Keratinocyte (primary cell): ENCODE data around the gene ISG20L2.
A peak's percentile ranks its signal among the peaks of the same experiment; 100 is the strongest.

ENCODE experiments used
- CTCF ChIP-seq, 3 experiments: IDR thresholded peaks in 1 of 3; conservative IDR thresholded peaks in 1 of 3; optimal IDR thresholded peaks in 1 of 3; 2 replicates in 2 of 3; 3 replicates in 1 of 3; pipeline versions ENCODE3 to v1.5.1; 2011; ENCODE audit warnings: low read length in 3 of 3, mild to moderate bottlenecking in 3 of 3, moderate library complexity in 2 of 3, control low read depth in 1 of 3, inconsistent platforms in 1 of 3; ENCODE audit not compliant: insufficient read depth in 2 of 3; ENCODE audit errors: extremely low read depth in 1 of 3
- EZH2 ChIP-seq: IDR thresholded peaks from one replicate; pipeline ENCODE4 v1.6.1; 2012; ENCODE audit warnings: inconsistent platforms, mild to moderate bottlenecking, low read length, moderate library complexity

- peak in 2 of 3 experiments; percentile 22 to 51 for TF ChIP-seq CTCF (optimal IDR thresholded peaks at IDR 0.05 in 1 of 3, IDR thresholded peaks at IDR 0.05 in 1 of 3, conservative IDR thresholded peaks at IDR 0.05 in 1 of 3; ENCODE audit: extremely low read depth in 1 of 3, insufficient read depth in 2 of 3, low read length in 3 of 3)
- no peak for TF ChIP-seq EZH2
Measured at GRCh38 chr1:156746728-156747631, 18.4 kb upstream of the ISG20L2 start.
